OCI-LY3 (cell line): ENCODE data around the gene HPRT1.

Source experiments
- H2AFZ ChIP-seq: fragments of 200-600, 300-600 bp; shearing (Covaris generic); 2 replicates; pipeline ENCODE4 v1.6.0; 2014; ENCODE audit warnings: antibody characterized with exemption, low read depth, low read length
- H3K27ac ChIP-seq: fragments of 200-600, 300-600 bp; sonication (generic); 2 replicates; pipeline ENCODE4 v1.5.1; 2014; ENCODE audit warnings: mild to moderate bottlenecking, low read length, moderate library complexity, mixed read lengths
- H3K27me3 ChIP-seq: fragments of 200-600, 300-600 bp; sonication (generic); 2 replicates; pipeline ENCODE4 v1.6.1; 2014; ENCODE audit warnings: low read depth, low read length, mixed read lengths
- H3K36me3 ChIP-seq: fragments of 200-600, 300-600 bp; sonication (generic); replicated peaks from 2 replicates; pipeline ENCODE3; 2014; ENCODE audit warnings: low read depth, low read length, mixed read lengths
- H3K4me1 ChIP-seq: fragments of 300-600, 200-600 bp; sonication (generic); 2 replicates; pipeline ENCODE4 v1.6.1; 2014; ENCODE audit warnings: low read length, mixed read lengths
- H3K4me2 ChIP-seq: fragments of 200-600, 300-600 bp; sonication (generic); 2 replicates; pipeline ENCODE4 v1.6.1; 2014; ENCODE audit warnings: low read length, mixed read lengths
- H3K4me3 ChIP-seq: fragments of 300-600, 200-600 bp; sonication (generic); 2 replicates; pipeline ENCODE4 v1.5.1; 2014; ENCODE audit warnings: antibody characterized with exemption, mild to moderate bottlenecking, low read length, moderate library complexity
- H3K79me2 ChIP-seq: fragments of 300-600, 200-600 bp; shearing (Covaris generic); 2 replicates; pipeline ENCODE4 v1.6.1; 2014; ENCODE audit warnings: mild to moderate bottlenecking, low read length, mixed read lengths
- H3K9ac ChIP-seq: fragments of 300-600, 200-600 bp; shearing (Covaris generic); 2 replicates; pipeline ENCODE4 v1.6.0; 2014; ENCODE audit warnings: mild to moderate bottlenecking, low read length, moderate library complexity
- H3K9me3 ChIP-seq: fragments of 200-600, 300-600 bp; shearing (Covaris generic); 2 replicates; pipeline ENCODE4 v1.6.1; 2014; ENCODE audit warnings: low read length, mixed read lengths; ENCODE audit not compliant: insufficient read depth
- H4K20me1 ChIP-seq: fragments of 200-600, 300-600 bp; sonication (generic); 2 replicates; pipeline ENCODE4 v1.6.1; 2016; ENCODE audit warnings: low read length, mixed read lengths; ENCODE audit not compliant: insufficient read depth
- CTCF ChIP-seq: fragments of 200-600, 300-600 bp; sonication (generic); IDR thresholded peaks from 2 replicates; pipeline ENCODE4 v1.5.1; 2014; ENCODE audit warnings: antibody characterized with exemption, low read length, low read depth
- EZH2phosphoT487 ChIP-seq: fragments of 200-600 bp; shearing (Covaris generic); IDR thresholded peaks from 2 replicates; pipeline ENCODE4 v1.6.1; 2018; ENCODE audit warnings: antibody characterized with exemption, mixed run types, low read depth

The HPRT1 gene

GRCh38 chrX:134537179-134537955 lies 77.4 kb downstream of the HPRT1 start:
- Histone ChIP-seq H3K27me3 (no peaks in the 10 kb centered on the region), H3K4me3 (no peak overlapping the region), H4K20me1 (no peaks in the 10 kb centered on the region), H3K36me3 (no peaks in the 10 kb centered on the region), H3K4me2 (no peak overlapping the region), H3K79me2 (no peaks in the 10 kb centered on the region), H3K27ac (no peak overlapping the region), H3K4me1 (peaks cover 2% of the 10 kb centered on the region), H3K9me3 (no peaks in the 10 kb centered on the region), H3K9ac (no peak overlapping the region), H2AFZ (no peak overlapping the region)
- TF ChIP-seq EZH2phosphoT487 (no peak), CTCF (no peak)

- H3K4me3 ChIP-seq = no peak overlapping the region
- no peak overlapping the region for H3K4me2 ChIP-seq
- no peaks in the 10 kb centered on the region for H3K36me3 ChIP-seq
- H4K20me1 ChIP-seq = no peaks in the 10 kb centered on the region
- H2AFZ ChIP-seq = no peak overlapping the region
- TF ChIP-seq CTCF (no peak), EZH2phosphoT487 (no peak)
- peaks cover 10% of the 10 kb centered on the region for H3K4me1 ChIP-seq
- H3K79me2 ChIP-seq = no peaks in the 10 kb centered on the region
- H3K27ac ChIP-seq = no peak overlapping the region
- H3K27me3 ChIP-seq = no peaks in the 10 kb centered on the region
- no peaks in the 10 kb centered on the region for H3K9me3 ChIP-seq
- no peak overlapping the region for H3K9ac ChIP-seq
These were observed 78.4 kb downstream of the HPRT1 start for GRCh38 chrX:134538316-134538715.

- Histone ChIP-seq H2AFZ (no peak overlapping the region; the same call in 1 of the 2 replicates), H3K4me3 (no peak overlapping the region), H3K79me2 (no peaks in the 10 kb centered on the region), H3K9ac (no peak overlapping the region), H3K27ac (no peak overlapping the region), H3K27me3 (no peaks in the 10 kb centered on the region), H3K9me3 (no peaks in the 10 kb centered on the region), H3K4me2 (no peak overlapping the region), H3K36me3 (no peaks in the 10 kb centered on the region), H3K4me1 (peaks cover 10% of the 10 kb centered on the region), H4K20me1 (no peaks in the 10 kb centered on the region)
- TF ChIP-seq EZH2phosphoT487 (no peak), CTCF (no peak)
These were observed 81.9 kb downstream of the HPRT1 start for GRCh38 chrX:134541906-134542305.

GRCh38 chrX:134542485-134542884 lies 82.5 kb downstream of the HPRT1 start:
- peaks cover 11% of the 10 kb centered on the region for H3K4me1 ChIP-seq
- no peak overlapping the region for H3K27ac ChIP-seq
- no peaks in the 10 kb centered on the region for H3K9me3 ChIP-seq
- H3K36me3 ChIP-seq = no peaks in the 10 kb centered on the region
- TF ChIP-seq EZH2phosphoT487 (no peak), CTCF (no peak)
- H3K27me3 ChIP-seq = no peaks in the 10 kb centered on the region
- peak overlapping the region; percentile 69 for H2AFZ ChIP-seq
- no peaks in the 10 kb centered on the region for H3K79me2 ChIP-seq
- no peaks in the 10 kb centered on the region for H4K20me1 ChIP-seq
- no peak overlapping the region for H3K9ac ChIP-seq
- peak overlapping the region; percentile 24; the same call in 1 of the 2 replicates for H3K4me2 ChIP-seq
- no peak overlapping the region for H3K4me3 ChIP-seq
